GM21825 (cell line): Measurements from ENCODE around the gene PNPT1.
"Not testable (repeated sequence)": the region's sequence is repeated elsewhere in the genome, so short reads cannot be mapped to it uniquely, and the experiment has no call there.

Experiments used
- ATAC-seq: cut with Tn5 transposase; IDR thresholded peaks from one replicate; pipeline ENCODE4 v1.9.1; 2021; ENCODE audit warnings: mild to moderate bottlenecking, moderate library complexity; ENCODE audit not compliant: unreplicated experiment

Gene PNPT1

GRCh38 chr2:55601849-55602248 is 91.8 kb downstream of the PNPT1 start:
- no peak for ATAC-seq

DNA sequence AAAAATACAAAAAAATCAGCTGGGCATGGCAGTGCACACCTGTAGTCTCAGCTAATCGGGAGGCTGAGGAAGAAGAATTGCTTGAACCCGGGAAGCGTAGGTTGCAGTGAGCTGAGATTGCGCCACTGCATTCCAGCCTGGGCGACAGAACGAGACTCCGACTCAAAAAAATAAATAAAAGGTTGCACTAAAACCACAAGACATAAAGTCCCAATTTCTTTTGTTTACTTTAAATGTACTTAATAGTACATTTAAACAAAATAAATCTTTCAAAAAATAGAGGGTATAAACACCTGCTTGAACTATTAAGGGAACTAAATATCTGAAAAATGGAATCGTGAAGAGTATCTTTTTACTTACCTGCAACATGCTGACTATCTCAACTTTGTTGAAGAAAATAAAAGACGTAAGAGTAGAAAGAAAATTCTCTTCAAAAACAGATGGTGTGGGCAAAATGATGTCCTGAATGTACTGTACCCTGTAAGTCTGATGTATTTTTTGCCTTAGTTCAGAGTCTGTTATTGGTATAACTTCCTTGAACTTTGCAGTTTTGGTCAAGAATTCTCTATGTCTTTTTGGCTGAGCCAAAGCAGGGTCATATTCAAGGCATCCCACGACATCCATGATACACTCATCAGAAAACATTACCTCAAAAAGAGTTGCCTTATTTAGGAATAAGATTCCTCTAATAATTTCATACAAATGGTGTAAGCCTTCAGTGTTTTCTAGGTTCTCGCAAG is 95.4 kb downstream of the PNPT1 start:
- no peak for ATAC-seq

GRCh38 chr2:55596795-55597194 is 96.8 kb downstream of the PNPT1 start:
- not testable (repeated sequence) for ATAC-seq

DNA sequence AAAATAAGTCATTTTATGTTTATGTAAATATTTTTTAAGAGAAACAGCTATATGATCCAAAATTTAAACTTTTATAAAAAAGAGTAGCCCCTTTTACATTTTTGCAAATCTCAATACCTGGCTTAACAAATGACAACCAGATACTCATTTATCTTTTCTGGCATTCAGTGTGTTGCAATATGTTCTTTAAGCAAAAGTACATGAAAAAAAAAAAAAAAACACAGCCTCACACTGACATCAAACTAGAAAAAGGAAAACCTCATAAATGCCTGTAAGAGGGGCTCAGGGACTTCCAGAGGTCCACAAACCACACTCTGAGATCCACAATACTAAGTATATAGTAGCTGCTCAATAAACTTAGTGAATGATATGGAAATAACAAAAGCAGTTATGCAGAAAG is 98.1 kb downstream of the PNPT1 start:
- ATAC-seq: no peak

DNA sequence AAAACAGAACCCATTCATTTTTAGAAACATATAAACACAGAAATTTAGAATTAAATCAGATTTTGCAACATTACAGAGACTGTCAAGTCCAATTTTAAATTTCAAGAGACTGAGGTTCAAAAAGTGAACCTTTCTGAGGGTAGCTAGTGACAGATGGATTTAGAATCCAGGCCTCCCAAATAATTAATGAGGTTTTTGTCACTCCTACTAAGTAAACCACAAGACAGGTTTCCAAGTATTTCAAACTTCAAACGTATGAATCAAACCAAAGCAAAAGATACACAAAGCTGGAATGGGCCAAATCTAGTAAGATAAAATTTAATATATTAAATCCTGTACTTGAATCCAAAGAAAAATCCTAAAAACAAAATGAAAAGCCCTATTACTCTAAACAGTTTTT is 101.5 kb downstream of the PNPT1 start:
- no peak for ATAC-seq

DNA sequence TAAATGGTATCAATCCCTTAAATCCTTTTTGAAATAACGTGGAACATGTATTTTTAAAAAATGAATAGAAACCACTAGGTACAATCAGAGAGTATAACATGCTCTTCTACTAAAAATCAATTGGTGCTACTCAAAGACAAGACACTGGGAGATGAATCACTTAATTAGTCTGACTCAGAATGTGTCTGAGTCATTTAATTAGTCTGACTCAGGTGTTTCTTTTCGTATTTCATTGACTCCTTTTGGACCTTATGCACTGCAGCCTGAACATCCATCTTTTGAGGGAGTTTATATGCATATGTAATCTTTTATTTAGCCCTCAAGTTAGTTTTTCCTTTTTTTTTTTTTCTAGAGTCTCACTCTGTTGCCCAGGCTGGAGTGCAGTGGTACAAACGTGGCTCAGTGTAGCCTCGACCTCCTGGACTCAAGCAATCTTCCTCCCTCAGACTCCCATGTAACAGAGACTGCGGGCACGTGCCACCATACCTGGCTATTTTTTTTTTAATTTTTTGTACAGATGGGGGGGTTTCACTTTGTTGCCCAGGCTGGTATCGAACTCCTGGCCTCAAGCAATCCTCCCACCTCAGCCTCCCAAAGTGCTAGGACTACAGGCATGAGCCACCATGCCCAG is 102.7 kb downstream of the PNPT1 start:
- ATAC-seq: no peak

GRCh38 chr2:55585451-55586080 is 108.1 kb downstream of the PNPT1 start:
- ATAC-seq: no peak
